Measurements from ENCODE around the gene BOC.

GRCh38 chr3:113186566-113186965 is 24.8 kb upstream of the BOC start:
- TF ChIP-seq CTCF (IDR thresholded peaks at IDR 0.05) (no peak), POLR2AphosphoS5 (IDR thresholded peaks at IDR 0.05) (no peak), POLR2A (IDR thresholded peaks at IDR 0.05) (no peak), EP300 (IDR thresholded peaks at IDR 0.05) (no peak)
